Activated CD4-positive, CD25-positive, alpha-beta regulatory T cell treated with anti-CD3 and anti-CD28 coated beads, Interleukin-2, amount 50 U/mL, for 16 hours (primary cell): ENCODE measurements around the gene ZNF474.

Experiments
- DNase-seq: peaks from one replicate; pipeline ENCODE4 v3.0.0-alpha.2; 2020; ENCODE audit warnings: low read depth, low spot score

ZNF474 gene

DNA sequence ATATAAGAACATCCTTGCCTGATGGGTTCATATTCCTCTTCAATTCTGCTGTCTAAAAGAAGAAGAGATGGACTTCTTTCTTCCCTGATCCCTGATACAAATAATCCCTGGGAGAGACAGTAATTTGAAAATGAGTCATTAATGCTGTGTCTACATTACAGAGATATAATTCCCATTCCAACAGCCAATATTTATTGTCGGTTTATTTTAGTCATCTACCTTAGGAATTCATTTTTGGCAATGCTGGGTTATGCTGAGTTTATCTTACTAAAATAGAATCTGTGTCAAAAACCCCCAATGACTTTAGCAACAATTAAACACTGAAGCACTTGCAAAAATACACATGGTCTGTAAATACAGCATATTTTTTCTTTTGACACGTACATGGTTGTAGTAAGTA, 23.9 kb downstream of the ZNF474 start:
- DNase-seq = no peak

GRCh38 chr5:122153774-122154173, 24.4 kb downstream of the ZNF474 start:
- no peak for DNase-seq

DNA sequence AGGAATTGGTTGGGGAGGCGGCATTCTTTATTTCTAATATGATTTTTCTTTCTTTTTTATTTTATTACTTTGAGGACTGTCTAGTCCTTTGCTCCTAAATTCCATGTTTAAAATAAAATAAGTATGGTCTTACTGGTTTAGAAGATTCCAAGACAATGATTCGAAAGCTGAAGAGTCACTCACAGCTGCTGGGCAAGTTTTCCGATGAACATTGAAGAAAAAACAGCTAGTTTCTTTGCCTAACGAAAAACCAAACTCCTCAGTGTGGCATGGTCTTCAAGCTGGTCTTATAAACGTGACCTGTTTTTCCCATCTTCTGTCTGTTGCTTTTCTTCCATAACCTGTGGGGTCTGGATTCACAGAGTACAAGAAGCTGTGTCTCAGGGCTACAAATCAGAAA, 25.1 kb downstream of the ZNF474 start:
- DNase-seq = no peak

DNA sequence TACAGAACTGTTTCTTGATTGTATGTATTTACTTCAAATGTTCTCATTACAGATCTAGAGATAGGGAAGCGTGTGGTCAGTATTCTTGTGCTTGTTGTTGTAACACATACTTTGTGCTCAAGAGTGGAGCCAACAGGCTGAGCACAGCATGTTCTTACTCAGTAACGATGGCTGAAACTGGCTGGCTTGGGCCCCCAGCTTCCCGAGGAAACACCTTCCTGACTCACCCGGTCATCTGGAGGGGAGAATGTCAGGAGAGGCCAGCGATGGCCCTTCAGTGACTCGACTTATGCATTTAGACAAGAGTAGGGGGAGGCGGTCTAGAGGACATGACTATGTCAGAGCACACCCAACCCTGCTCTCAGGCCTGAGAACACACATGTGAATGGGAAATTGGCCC, 25.6 kb downstream of the ZNF474 start:
- DNase-seq = no peak

- no peak for DNase-seq
Observed at GRCh38 chr5:122155546-122155945, 26.2 kb downstream of the ZNF474 start.

DNA sequence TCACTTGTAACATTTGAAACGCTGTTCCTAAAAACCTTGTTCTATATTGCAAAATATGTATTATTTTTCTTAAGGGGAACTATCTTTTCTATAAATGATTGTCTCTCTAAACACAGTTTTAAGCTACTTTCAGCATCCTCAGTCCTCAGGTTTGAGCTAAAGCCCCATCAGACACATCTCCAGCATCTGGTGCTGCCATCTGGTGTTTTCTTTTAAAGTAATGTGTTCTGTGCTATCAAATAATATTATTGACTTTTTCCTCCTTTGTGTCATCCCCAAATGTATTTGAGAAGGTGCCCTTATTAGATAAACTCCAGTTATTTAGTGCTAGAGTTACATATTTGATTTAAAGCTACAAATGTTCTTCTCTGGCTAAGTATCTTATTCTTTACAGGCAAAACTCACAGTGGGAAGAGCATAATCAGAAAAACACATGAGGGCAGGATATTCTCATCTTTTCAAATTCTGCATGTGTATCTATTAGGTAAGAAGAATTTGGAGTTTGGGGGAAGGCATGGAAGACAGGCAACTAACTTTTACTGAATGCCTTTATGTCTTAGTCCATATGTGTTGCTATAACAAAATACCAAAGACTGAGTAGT, 27.5 kb downstream of the ZNF474 start:
- no peak for DNase-seq

DNA sequence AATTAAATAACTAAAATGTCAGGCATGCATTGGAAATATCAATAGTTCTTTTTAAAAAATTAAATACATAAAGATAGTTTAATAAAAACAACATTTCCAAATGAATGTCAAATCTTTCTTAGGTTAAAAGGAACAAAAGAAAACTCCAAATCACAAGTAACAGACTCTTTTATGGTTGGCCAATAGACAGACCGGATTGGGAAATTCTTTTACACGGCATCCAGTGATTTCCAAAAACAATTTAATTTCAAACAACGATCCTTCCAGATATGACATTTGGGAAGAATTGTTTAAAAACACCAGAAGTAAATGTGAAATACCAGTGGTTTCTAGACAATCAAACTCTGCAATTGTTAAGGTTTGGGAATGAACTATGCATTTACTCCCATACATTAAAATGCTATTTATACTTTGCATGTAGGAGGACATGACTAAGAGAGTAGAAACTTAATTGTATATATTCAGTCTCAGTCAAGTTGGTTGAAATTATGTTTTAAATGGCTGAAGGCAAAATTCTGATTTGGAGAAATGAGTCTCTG, 32.8 kb downstream of the ZNF474 start:
- DNase-seq = no peak

- no peak for DNase-seq
Observed at GRCh38 chr5:122163121-122164069, 34.0 kb downstream of the ZNF474 start.

- DNase-seq = no peak
Observed at GRCh38 chr5:122164070-122164435, 34.7 kb downstream of the ZNF474 start.

DNA sequence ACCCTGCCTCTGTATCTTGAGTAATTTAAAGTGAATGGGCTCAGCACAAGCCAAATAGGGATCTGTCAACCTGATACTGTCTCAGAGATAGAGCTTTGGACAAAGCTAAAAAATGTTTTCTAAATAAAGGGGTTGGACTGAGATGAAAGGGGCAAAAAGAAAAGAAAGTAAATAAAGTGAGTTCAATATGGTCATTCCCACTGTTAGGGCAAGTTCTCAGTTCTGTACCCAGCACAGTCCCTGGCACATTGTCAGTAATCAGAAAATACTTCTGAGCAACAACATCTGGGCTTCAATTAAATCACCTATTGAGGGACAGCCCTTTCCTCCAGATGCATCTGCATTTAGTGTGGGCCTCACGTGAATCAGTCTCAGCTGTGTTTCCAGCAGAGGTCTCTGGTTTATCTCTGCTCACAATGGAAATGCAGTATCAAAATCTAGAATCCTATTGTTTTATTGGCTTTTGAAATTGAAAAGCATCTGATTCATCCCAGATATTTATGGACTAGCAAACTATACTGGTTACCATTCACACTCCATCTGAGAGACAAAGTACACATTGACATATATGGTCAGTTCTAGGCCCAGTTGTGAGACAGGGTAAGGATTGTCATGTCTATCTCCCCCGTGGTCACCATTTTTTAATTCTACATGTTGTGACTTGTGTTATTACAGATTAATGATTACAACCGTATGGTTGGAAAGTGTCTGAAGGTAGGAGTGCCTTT, 35.6 kb downstream of the ZNF474 start:
- DNase-seq = no peak

DNA sequence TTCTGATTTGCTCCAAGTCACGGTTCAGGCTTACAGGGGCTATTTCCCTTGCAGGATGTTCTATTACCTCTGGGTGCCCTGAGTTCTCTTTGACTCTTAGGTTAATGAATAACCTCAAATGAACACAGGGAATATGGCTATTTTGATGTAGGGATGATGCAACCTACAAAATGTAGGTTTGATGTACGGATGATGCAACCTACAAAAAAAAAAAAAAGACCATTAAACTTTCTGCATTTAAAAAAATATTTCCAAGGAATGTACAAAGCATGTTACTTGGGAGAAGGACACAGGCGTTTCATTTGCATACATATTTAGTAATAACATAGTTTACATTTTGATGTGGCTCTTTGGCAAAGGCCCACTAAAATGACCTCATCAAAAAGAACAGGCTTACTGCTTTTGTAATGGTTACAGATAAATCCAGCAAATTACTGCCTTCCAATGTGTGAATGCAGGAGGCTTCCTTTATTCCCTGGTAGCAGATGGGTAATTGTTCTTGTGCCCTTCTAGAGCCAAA, 36.3 kb downstream of the ZNF474 start:
- no peak for DNase-seq

- DNase-seq = no peak
Observed at GRCh38 chr5:122169350-122170103, 40.2 kb downstream of the ZNF474 start.

- DNase-seq = no peak
Observed at GRCh38 chr5:122170620-122171019, 41.3 kb downstream of the ZNF474 start.

DNA sequence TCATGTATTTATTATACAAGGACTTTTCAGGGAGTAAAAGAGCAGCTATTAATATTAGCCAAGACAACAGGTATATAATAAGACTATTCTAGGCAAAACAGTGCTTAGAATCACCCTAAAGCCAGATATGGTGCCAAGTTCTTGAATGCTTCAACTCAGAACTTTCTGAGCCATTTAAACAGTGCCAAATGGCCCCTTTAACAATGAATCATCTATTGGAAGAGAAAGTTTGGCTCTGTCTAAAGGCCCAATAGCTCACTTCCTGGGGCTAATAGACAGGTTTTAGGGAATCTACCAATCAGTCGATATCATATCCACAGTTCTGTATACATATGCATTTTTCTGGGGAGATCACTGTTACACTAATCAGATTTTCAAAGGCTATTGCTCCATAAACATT, 42.9 kb downstream of the ZNF474 start:
- no peak for DNase-seq

DNA sequence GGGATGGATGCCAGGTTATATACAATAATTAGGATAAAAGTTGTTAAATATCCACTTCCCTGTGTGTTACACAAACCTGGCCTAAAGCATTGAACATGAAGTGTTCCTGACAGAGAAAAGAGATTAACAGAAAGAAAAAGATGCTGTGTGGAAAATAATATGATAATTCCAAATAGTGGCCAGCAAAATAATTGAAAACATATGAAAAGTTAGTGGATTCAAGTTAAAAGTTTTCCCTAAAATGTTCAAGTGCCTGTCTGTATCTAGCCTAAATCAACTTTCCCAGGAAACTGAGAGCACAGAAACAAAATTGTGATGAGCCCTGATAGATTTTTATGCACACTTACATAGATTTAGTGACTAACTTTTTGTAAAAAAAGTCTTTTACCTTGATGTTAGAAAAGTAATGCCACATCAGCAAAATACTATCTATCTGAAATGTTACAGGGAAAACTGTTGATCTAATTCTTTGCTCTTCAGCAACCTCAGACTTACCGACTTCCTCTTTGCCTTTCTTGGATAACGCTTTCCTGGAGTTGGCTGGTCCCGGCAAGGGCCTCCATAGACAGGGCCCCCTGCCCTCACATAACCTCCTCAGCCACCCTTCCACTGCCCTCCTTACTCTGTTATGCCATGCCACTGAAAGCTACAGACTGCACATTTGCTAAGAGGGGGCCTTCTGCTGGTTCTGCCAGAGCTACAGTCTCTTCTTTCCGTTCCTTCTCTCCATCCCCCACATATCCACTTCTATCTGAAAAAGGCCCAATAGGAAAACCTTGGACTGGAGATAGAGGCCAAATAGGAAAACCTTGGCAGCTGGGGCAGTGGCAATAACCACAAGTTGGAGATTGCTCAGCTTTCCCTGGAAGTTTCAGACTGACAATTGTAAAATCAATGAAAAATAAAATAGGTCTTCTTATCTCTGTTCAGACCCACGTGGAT, 44.4 kb downstream of the ZNF474 start:
- DNase-seq = no peak

DNA sequence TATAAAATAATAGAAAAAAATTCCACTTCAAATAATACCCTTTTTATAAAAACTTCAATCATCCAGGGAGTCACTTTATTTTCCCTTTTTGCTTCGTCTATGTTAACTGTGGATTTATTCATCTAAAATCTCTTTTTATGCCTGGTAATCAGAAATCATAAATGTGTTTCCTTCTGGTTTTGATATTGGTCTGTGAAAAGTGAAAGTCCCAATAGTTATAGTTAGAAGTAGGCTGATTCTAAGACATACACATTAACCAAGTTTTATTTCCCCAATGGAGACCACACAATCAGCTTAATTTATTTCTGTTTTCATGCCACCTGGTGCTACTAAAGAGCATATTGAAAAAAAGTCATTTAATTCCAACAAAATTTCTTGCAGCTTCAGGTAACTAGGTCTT, 45.7 kb downstream of the ZNF474 start:
- DNase-seq = no peak

GRCh38 chr5:122175852-122176251, 46.5 kb downstream of the ZNF474 start:
- no peak for DNase-seq

GRCh38 chr5:122177161-122177560, 47.8 kb downstream of the ZNF474 start:
- DNase-seq = no peak

GRCh38 chr5:122179701-122180100, 50.4 kb downstream of the ZNF474 start:
- no peak for DNase-seq

- DNase-seq = no peak
Observed at GRCh38 chr5:122180146-122180712, 50.9 kb downstream of the ZNF474 start.
